ENCODE measurements around the gene SIRT7. TPM values are rescaled to one million over a fixed set of nuclear protein-coding genes. Genes with fewer than 3 reads are reported as not detected.
"Not testable (repeated sequence)": the region's sequence is repeated elsewhere in the genome, so short reads cannot be mapped to it uniquely, and the experiment has no call there.

The SIRT7 gene
- total and polyA plus RNA-seq, 8 donors = 11.6 to 37.9 (median 13.2) TPM

DNA sequence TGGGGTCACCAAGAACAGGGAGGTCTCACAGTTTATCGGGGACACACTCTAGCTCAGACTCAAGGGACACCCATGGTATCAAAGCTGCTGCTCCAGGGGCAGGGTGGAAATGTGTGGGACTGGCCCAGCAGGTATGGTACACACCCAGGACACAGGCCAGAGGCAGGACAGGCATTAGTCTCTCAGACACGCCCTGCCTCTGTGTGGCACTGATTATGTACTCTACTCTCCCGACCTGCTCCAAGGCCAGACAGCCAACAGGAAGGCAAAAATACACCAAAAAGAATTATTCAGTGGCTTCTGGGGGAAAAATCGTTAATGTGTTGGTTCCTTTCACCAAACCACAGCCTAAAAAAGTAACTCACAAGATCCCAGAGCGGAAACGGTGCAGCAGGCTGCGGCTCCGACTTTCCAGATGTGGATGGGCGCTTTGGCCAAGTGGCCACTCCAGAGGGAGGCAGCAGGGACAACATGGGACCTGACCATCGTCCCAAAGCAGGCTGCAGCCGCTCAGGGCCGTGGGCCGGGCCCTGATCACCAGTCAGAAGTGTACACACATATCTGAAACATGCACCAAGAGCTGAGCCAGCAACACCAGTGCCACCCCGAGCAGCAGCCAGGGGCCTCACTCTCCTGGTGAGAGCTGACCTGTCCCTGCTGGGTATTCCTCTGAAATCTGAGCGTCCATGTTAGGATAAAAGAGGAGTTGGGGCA, 1.0 kb upstream of the SIRT7 start:
- Histone ChIP-seq H3K27me3 (no peaks in the 10 kb centered on the region), H3K4me1 (peaks cover 23 to 82% of the 10 kb centered on the region in 2 donors), H3K9me3 (no peaks in the 10 kb centered on the region), H3K36me3 (peaks cover 0 to 60% of the 10 kb centered on the region in 2 donors), H3K4me3 (no peak overlapping the region), H3K27ac (peak overlapping the region in 1 of 2 donors; percentile 83)
- intact Hi-C loops (cut with DNase I) = no loop called here
- ATAC-seq (peak; percentile 3), DNase-seq (no peak)
- TF ChIP-seq, protein P1, sequence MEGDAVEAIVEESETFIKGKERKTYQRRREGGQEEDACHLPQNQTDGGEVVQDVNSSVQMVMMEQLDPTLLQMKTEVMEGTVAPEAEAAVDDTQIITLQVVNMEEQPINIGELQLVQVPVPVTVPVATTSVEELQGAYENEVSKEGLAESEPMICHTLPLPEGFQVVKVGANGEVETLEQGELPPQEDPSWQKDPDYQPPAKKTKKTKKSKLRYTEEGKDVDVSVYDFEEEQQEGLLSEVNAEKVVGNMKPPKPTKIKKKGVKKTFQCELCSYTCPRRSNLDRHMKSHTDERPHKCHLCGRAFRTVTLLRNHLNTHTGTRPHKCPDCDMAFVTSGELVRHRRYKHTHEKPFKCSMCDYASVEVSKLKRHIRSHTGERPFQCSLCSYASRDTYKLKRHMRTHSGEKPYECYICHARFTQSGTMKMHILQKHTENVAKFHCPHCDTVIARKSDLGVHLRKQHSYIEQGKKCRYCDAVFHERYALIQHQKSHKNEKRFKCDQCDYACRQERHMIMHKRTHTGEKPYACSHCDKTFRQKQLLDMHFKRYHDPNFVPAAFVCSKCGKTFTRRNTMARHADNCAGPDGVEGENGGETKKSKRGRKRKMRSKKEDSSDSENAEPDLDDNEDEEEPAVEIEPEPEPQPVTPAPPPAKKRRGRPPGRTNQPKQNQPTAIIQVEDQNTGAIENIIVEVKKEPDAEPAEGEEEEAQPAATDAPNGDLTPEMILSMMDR (IDR thresholded peaks at IDR 0.05) = no peak

DNA sequence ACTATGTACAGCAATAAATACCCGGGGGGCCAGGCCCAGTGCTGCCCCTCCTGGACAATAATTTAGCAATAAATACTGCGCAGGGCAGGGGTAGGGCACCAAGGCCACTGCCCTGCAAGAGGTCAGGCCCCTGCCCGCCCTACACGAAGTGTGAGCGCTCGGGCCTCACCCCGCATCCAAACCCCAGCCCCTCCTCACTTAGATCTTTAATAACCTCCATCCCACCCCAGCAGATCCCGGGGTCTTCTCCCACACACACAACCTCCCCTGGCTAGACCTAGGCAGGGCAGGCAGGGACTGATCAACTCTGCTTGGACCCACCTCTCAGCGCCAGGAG, 325 bp upstream of the SIRT7 start:
- H3K27me3 ChIP-seq; intact Hi-C loops (cut with DNase I); DNase-seq; H3K9me3 ChIP-seq: not testable (repeated sequence)
- Histone ChIP-seq H3K27ac (peak overlapping the region in 1 of 2 donors; percentile 83), H3K4me3 (peak overlapping the region; percentile 80 to 88), H3K4me1 (peaks cover 17 to 76% of the 10 kb centered on the region in 2 donors), H3K36me3 (peaks cover 0 to 67% of the 10 kb centered on the region in 2 donors)
- ATAC-seq = peak; percentile 18

DNA sequence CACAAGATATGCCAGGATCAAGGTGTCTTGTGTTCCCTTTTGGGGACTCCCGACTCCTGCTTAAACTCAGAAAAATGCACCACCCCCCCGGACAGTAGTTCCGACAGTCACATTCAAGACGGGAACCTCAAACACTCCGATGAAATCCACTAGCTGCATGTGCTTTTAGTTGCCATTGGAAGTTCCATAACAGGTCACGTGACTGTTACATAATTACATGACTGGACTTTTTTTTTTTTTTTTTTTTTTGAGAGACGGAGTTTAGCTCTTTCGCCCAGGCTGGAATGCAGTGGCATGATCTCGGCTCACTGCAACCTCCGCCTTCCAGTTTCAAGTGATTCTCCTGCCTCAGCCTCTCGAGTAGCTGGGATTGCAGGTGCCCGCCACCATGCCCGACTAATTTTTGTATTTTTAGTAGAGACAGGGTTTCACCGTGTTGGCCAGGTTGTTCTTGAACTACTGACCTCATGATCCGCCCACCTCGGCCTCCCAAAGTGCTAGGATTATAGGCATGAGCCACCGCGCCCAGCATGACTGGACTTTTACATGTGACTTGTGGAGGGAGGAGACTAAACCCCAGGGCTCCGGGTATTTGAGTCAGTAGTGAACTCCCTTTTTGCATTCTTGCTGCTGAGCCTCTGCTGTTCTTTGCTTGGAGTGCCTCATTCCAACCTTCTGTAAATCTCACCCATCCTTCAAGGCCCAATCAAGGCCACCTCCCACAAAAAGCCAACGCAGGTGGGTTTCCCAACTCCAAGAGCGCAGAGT, 1.6 kb downstream of the SIRT7 start:
- Histone ChIP-seq H3K9me3 (no peaks in the 10 kb centered on the region), H3K36me3 (peaks cover 0 to 67% of the 10 kb centered on the region in 2 donors), H3K27me3 (no peaks in the 10 kb centered on the region), H3K4me3 (peak overlapping the region in 1 of 2 donors; percentile 88), H3K4me1 (peaks cover 18 to 67% of the 10 kb centered on the region in 2 donors), H3K27ac (peak overlapping the region in 1 of 2 donors; percentile 83)
- DNase-seq = no peak
- TF ChIP-seq, protein P1 (IDR thresholded peaks at IDR 0.05) = no peak
- ATAC-seq = no peak
- intact Hi-C loops (cut with DNase I) = no loop called here

DNA sequence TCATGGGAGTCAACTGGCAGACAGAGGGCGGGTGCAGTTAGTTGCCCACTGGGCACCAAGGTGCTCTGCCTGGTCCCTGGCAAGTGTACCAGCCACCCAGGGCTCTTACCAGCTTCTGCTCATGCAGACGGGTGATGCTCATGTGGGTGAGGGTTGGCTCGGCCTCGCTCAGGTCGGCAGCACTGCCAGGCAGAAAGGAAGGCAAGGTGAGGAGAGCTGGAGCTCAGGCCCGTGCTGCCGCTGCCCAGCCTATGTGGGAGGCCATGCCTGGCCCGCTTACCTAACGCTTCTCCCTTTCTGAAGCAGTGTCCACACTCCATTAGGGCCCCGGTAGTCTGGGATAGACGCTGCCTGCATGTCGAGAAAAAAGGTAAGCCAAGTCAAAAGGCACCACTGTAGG, 2.6 kb downstream of the SIRT7 start:
- H3K27ac ChIP-seq = no peak overlapping the region
- peaks cover 0 to 56% of the 10 kb centered on the region in 2 donors for H3K36me3 ChIP-seq
- ATAC-seq = no peak
- H3K9me3 ChIP-seq = no peaks in the 10 kb centered on the region
- TF ChIP-seq, protein P1 (IDR thresholded peaks at IDR 0.05) = no peak
- no peak for DNase-seq
- no peaks in the 10 kb centered on the region for H3K27me3 ChIP-seq
- peaks cover 20 to 62% of the 10 kb centered on the region in 2 donors for H3K4me1 ChIP-seq
- intact Hi-C loops (cut with DNase I) = no loop called here
- H3K4me3 ChIP-seq = no peak overlapping the region

DNA sequence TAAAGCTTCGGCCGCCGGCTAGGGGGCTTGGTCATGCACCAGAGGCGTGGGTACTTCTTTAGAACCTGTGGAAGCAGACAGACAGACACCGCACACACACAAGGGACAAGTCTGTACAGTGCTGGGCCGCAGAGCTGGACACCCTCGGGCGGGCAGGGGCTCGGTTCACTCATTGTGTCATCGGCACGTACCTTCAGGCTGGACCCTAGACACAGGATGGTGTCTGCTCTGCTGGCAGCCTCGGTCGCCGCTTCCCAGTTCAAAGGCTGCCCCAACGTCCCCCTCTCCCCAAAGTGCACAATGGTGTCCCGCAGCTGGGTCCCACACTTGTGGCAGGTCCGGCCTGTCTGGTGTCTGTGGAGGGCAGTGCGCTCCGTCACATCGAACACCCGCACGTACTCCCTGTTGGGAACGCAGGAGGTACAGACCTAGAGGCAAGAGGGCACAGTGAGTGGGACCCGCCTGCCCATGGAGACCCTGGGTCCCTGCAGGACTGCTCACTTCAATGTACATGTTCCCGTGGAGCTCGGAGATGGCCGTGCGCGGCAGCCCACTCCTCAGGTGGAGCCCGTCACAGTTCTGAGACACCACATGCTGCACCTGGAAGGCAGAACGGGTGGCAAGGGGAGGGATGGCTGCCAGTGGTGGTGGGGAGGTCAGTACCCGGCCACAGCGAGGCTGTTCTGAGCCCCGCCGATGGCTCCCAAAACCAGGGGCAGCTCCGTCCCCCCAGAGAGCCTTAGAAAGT, 3.7 kb downstream of the SIRT7 start:
- intact Hi-C loops (cut with DNase I) = no loop called here
- no peak overlapping the region for H3K27ac ChIP-seq
- no peak for DNase-seq
- peaks cover 24 to 62% of the 10 kb centered on the region in 2 donors for H3K4me1 ChIP-seq
- peaks cover 0 to 49% of the 10 kb centered on the region in 2 donors for H3K36me3 ChIP-seq
- H3K9me3 ChIP-seq = no peaks in the 10 kb centered on the region
- no peak for ATAC-seq
- H3K4me3 ChIP-seq = no peak overlapping the region
- no peaks in the 10 kb centered on the region for H3K27me3 ChIP-seq
- TF ChIP-seq, protein P1 (IDR thresholded peaks at IDR 0.05) = no peak

Data from left lung (tissue), 10 donors.